ENCODE measurements around the gene PRRT1B. TPM values are rescaled to one million over a fixed set of nuclear protein-coding genes. Genes with fewer than 3 reads are reported as not detected.

Gene PRRT1B
- total and polyA plus RNA-seq, 8 donors: 2.3 to 5.0 (median 3.2) TPM

GRCh38 chr9:131554843-131555351 is 9.6 kb downstream of the PRRT1B start:
- DNase-seq (no peak), FAIRE-seq (no peak)
- intact Hi-C loops (cut with DNase I): no loop called here

DNA sequence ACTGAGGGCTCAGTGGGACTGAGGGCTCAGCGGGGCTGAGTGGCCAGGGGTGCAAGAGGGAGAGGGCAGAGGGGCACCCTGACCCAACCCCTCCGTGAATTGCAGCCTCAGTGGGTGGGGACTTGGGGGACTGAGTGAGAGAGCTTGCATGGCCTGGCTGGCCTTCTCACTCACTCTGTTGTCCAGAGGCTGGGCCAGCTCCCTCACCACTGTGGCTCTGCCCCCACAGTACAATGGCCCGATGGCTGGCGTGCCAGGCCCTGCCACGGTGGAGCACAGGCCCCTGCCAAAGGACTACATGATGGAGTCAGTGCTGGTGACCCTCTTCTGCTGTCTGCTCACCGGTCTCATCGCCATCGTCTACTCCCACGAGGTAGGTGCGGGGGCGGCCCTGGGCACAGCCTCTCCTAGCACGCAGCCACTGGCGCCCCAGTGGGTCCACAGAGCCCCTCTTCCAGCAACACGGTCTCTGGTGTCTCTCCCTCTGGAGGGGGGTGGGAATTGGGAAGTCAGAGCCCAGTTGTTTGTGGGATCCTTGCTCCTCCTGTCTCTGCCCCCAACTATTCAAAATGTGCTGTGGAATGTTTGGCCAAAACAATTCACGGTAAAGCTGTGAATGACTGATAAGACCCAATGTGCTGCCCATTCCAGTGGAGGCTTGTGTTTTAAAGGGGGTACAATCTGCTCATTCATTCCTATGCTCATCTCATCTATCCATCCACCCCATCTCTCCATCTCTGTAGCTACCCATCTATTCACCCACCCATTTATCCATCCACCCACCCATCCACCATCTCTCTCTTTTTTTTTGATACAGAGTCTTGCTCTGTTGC is 10.7 kb downstream of the PRRT1B start:
- DNase-seq: peak in 1 of 6 donors; percentile 67
- H3K4me1 ChIP-seq: no peaks in the 10 kb centered on the region
- H3K9me3 ChIP-seq: no peaks in the 10 kb centered on the region
- H3K36me3 ChIP-seq: no peaks in the 10 kb centered on the region
- TF ChIP-seq CTCF (IDR thresholded peaks at IDR 0.05): no peak
- FAIRE-seq: no peak
- WGBS, 2 donors: 89 to 95% methylated on average over 15 of the region's 15 CpGs
- H3K27ac ChIP-seq: no peak overlapping the region
- intact Hi-C loops (cut with DNase I): no loop called here
- no peak for ATAC-seq
- no peaks in the 10 kb centered on the region for H3K27me3 ChIP-seq
- H3K4me3 ChIP-seq: no peak overlapping the region

More at GRCh38 chr9:131554843-131555351, 9.6 kb downstream of the PRRT1B start:
- H3K9me3 ChIP-seq: no peaks in the 10 kb centered on the region
- H3K4me1 ChIP-seq: no peaks in the 10 kb centered on the region
- no peak overlapping the region for H3K27ac ChIP-seq
- no peaks in the 10 kb centered on the region for H3K36me3 ChIP-seq
- H3K27me3 ChIP-seq: no peaks in the 10 kb centered on the region
- TF ChIP-seq CTCF (IDR thresholded peaks at IDR 0.05): no peak
- WGBS, 2 donors: 77 to 84% methylated on average over 28 to 54 of the region's 54 CpGs
- H3K4me3 ChIP-seq: no peak overlapping the region
- no peak for ATAC-seq

DNA sequence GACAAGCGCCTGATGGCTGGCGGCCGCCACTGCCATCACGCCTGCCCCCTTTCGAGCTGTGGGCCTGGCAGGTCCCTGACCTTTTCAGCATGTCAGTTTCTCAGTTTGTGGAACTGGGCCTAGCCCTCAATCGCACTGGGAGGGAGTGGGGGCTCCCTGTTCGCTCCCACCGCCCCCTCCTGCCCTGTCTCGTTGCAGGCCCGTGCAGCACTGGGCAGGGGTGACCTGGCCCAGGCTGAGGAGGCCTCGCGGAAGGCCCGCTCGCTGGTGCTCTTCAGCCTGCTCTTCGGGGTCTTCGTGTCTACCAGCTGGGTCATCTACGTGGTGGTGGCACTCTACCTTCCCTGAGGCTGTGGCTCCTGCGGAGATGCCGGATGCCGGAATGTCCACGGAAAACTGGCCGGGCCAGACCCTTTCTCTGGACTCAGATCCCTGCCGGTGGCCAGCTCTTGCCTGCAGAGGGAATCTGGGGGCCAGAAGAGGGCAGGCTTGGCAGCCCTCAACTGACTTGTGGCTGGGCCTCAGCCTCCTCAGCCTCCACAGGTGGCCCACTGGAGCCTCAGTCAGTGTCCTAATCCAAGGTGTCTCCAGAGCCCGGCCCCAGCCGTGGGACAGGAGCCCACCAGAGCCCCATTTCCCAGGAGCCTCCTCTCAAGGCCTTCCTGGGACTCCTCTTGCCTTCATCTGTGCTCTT is 12.7 kb downstream of the PRRT1B start:
- intact Hi-C loops (cut with DNase I): no loop called here
- H3K9me3 ChIP-seq: no peaks in the 10 kb centered on the region
- no peak for TF ChIP-seq CTCF (IDR thresholded peaks at IDR 0.05)
- ATAC-seq: no peak
- H3K27me3 ChIP-seq: no peaks in the 10 kb centered on the region
- H3K4me1 ChIP-seq: no peaks in the 10 kb centered on the region
- H3K36me3 ChIP-seq: no peaks in the 10 kb centered on the region
- no peak overlapping the region for H3K27ac ChIP-seq
- DNase-seq: no peak
- no peak for FAIRE-seq
- H3K4me3 ChIP-seq: no peak overlapping the region
- 96 to 97% methylated on average over 25 of the region's 25 CpGs for WGBS, 2 donors

GRCh38 chr9:131559421-131560000 is 14.2 kb downstream of the PRRT1B start:
- DNase-seq: no peak
- no peaks in the 10 kb centered on the region for H3K36me3 ChIP-seq
- intact Hi-C loops (cut with DNase I): no loop called here

More at GRCh38 chr9:131559421-131560000, 14.2 kb downstream of the PRRT1B start:
- WGBS, 2 donors: 50 to 60% methylated on average over 1 of the region's 1 CpG
- no peaks in the 10 kb centered on the region for H3K4me1 ChIP-seq
- no peaks in the 10 kb centered on the region for H3K9me3 ChIP-seq
- ATAC-seq: peak in 3 of 4 donors; percentile 39 to 60 (median 43)
- TF ChIP-seq CTCF (IDR thresholded peaks at IDR 0.05): no peak
- H3K27ac ChIP-seq: no peak overlapping the region
- FAIRE-seq: no peak
- H3K27me3 ChIP-seq: no peaks in the 10 kb centered on the region
- H3K4me3 ChIP-seq: no peak overlapping the region
